NB4 (cell line): ENCODE results near the gene SERTAD3.

Experiments used
- MYC ChIP-seq: IDR thresholded peaks from 2 replicates; pipeline ENCODE4 v1.6.1; 2011; ENCODE audit warnings: low read depth, low read length
- POLR2A ChIP-seq: IDR thresholded peaks from 2 replicates; pipeline ENCODE4 v1.6.1; 2011; ENCODE audit warnings: mild to moderate bottlenecking; ENCODE audit not compliant: insufficient read length; ENCODE audit errors: extremely low read depth
- TF ChIP-seq, protein P1 (sequence below): IDR thresholded peaks from one replicate; pipeline ENCODE4 v1.5.1; 2012; ENCODE audit warnings: low read depth, low read length
- TF ChIP-seq, protein P2 (sequence below): IDR thresholded peaks from 2 replicates; pipeline ENCODE4 v1.6.1; 2011; ENCODE audit warnings: low read depth, low read length

DNA sequence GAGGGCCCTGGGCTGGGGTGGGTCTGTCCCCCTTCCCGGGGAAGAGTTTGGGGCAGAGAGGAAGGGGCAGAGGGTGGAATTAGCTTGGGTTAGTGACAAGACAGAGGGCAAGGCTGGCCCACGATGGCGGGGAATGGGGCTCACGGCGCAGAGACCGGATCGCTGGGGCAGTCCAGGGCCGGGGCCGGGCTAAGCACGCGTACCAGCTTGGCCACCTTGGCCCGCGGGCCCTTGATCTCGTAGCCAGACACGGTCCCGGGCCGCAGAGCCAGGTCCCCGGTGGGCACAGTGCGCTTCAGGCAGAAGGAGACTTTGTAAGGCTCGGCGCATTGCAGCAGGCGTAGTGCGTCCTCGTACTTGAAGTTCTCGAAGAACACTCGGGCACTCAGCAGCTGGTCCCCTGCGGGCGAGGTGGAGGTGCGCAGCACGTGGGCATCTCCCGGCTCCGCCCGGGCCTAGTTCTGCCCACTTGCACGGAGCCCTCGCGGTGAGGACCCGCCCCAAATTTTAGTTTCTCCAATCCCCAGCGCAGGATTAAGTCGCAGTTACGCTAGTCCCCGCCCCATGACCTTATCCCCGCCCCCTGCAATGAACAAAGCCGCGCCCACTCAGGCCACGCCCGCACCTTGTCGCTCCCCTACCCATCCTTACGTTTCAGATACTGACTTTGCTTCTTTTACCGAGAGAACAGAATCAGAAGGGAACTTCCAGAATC is 45.6 kb downstream of the SERTAD3 start:
- TF ChIP-seq, protein P1, sequence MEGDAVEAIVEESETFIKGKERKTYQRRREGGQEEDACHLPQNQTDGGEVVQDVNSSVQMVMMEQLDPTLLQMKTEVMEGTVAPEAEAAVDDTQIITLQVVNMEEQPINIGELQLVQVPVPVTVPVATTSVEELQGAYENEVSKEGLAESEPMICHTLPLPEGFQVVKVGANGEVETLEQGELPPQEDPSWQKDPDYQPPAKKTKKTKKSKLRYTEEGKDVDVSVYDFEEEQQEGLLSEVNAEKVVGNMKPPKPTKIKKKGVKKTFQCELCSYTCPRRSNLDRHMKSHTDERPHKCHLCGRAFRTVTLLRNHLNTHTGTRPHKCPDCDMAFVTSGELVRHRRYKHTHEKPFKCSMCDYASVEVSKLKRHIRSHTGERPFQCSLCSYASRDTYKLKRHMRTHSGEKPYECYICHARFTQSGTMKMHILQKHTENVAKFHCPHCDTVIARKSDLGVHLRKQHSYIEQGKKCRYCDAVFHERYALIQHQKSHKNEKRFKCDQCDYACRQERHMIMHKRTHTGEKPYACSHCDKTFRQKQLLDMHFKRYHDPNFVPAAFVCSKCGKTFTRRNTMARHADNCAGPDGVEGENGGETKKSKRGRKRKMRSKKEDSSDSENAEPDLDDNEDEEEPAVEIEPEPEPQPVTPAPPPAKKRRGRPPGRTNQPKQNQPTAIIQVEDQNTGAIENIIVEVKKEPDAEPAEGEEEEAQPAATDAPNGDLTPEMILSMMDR = no peak
- TF ChIP-seq, protein P2, sequence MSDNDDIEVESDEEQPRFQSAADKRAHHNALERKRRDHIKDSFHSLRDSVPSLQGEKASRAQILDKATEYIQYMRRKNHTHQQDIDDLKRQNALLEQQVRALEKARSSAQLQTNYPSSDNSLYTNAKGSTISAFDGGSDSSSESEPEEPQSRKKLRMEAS = no peak
- no peak for TF ChIP-seq POLR2A
- TF ChIP-seq MYC = no peak
